DOHH2 (cell line): Measurements from ENCODE around the gene EXD3.

ENCODE experiments used
- H3F3A ChIP-seq: fragments of 200-600 bp; sonication (generic), shearing (Covaris generic); 2 replicates; pipeline ENCODE4 v1.6.0; 2016; ENCODE audit warnings: antibody characterized with exemption, mild to moderate bottlenecking; ENCODE audit not compliant: control insufficient read depth, insufficient read depth
- H3K27ac ChIP-seq: fragments of 200-600 bp; sonication (generic); 2 replicates; pipeline ENCODE4 v1.5.1; 2014; ENCODE audit warnings: low read depth, mild to moderate bottlenecking, low read length, moderate library complexity
- H3K27me3 ChIP-seq: fragments of 200-600 bp; sonication (generic); 2 replicates; pipeline ENCODE4 v1.6.1; 2014; ENCODE audit warnings: mild to moderate bottlenecking, low read length, mixed read lengths; ENCODE audit not compliant: control insufficient read depth
- H3K36me3 ChIP-seq: fragments of 200-600 bp; sonication (generic); 2 replicates; pipeline ENCODE4 v1.6.1; 2014; ENCODE audit warnings: mild to moderate bottlenecking, low read length, moderate library complexity, mixed read lengths; ENCODE audit not compliant: control insufficient read depth
- H3K4me1 ChIP-seq: fragments of 200-600 bp; sonication (generic); 2 replicates; pipeline ENCODE4 v1.6.1; 2014; ENCODE audit warnings: mild to moderate bottlenecking, low read length, mixed read lengths; ENCODE audit not compliant: control insufficient read depth
- H3K4me2 ChIP-seq: fragments of 200-600 bp; sonication (generic); 2 replicates; pipeline ENCODE4 v1.6.0; 2014; ENCODE audit warnings: mild to moderate bottlenecking, low read length, moderate library complexity
- H3K4me3 ChIP-seq: fragments of 200-600 bp; sonication (generic); 2 replicates; pipeline ENCODE4 v1.5.1; 2014; ENCODE audit warnings: mild to moderate bottlenecking, low read length, mixed read lengths
- H3K79me2 ChIP-seq: fragments of 200-600 bp; sonication (generic); 2 replicates; pipeline ENCODE4 v1.6.1; 2014; ENCODE audit warnings: mild to moderate bottlenecking, low read length, mixed read lengths; ENCODE audit not compliant: control insufficient read depth
- H3K9me2 ChIP-seq: fragments of 200-600 bp; sonication (generic); replicated peaks from 2 replicates; pipeline ENCODE4 v1.6.1; 2014; ENCODE audit warnings: mild to moderate bottlenecking, low read length, mixed read lengths; ENCODE audit not compliant: control insufficient read depth
- H3K9me3 ChIP-seq: fragments of 200-600 bp; sonication (generic); 2 replicates; pipeline ENCODE4 v1.6.1; 2014; ENCODE audit warnings: antibody characterized with exemption, low read length, mixed read lengths; ENCODE audit not compliant: control insufficient read depth, insufficient read depth
- H4K20me1 ChIP-seq: fragments of 200-600 bp; sonication (generic); 2 replicates; pipeline ENCODE4 v1.6.0; 2014; ENCODE audit warnings: low read depth, mild to moderate bottlenecking, antibody characterized with exemption, low read length, moderate library complexity; ENCODE audit not compliant: control insufficient read depth, insufficient read depth
- CTCF ChIP-seq: fragments of 200-600 bp; sonication (generic); IDR thresholded peaks from one replicate; pipeline ENCODE4 v1.5.1; 2014; ENCODE audit warnings: antibody characterized with exemption, mild to moderate bottlenecking, low read depth, low read length; ENCODE audit not compliant: poor library complexity, severe bottlenecking
- EZH2phosphoT487 ChIP-seq: fragments of 200-600 bp; sonication (generic); IDR thresholded peaks from 2 replicates; pipeline ENCODE4 v1.6.1; 2017; ENCODE audit warnings: borderline replicate concordance, mild to moderate bottlenecking, antibody characterized with exemption, low read length, moderate library complexity, mixed read lengths

The EXD3 gene

GRCh38 chr9:137426018-137426681 is 3.2 kb upstream of the EXD3 start:
- Histone ChIP-seq H4K20me1 (no peaks in the 10 kb centered on the region), H3K27me3 (no peaks in the 10 kb centered on the region), H3K27ac (peak overlapping the region; percentile 94), H3K4me1 (peaks cover 82% of the 10 kb centered on the region), H3K9me2 (no peaks in the 10 kb centered on the region), H3K36me3 (peaks cover 9% of the 10 kb centered on the region), H3K9me3 (no peaks in the 10 kb centered on the region), H3K79me2 (peaks cover 31% of the 10 kb centered on the region), H3K4me2 (peak overlapping the region; percentile 83), H3F3A (peaks cover 28% of the 10 kb centered on the region), H3K4me3 (no peak overlapping the region; the same call in 1 of the 2 replicates)
- TF ChIP-seq CTCF (no peak), EZH2phosphoT487 (no peak)

GRCh38 chr9:137423514-137424291 is 741 bp upstream of the EXD3 start:
- peak overlapping the region; percentile 94 for H3K27ac ChIP-seq
- TF ChIP-seq EZH2phosphoT487 (no peak), CTCF (no peak)
- H3K4me2 ChIP-seq, result peak overlapping the region; percentile 83

GRCh38 chr9:137421838-137422603 is 941 bp downstream of the EXD3 start:
- TF ChIP-seq CTCF (no peak), EZH2phosphoT487 (no peak)
- peaks cover 59% of the 10 kb centered on the region for H3K79me2 ChIP-seq
- peak overlapping the region; percentile 90 for H3K4me2 ChIP-seq
- no peaks in the 10 kb centered on the region for H4K20me1 ChIP-seq
- H3F3A ChIP-seq, result peaks cover 24% of the 10 kb centered on the region
- H3K9me3 ChIP-seq, result no peaks in the 10 kb centered on the region
- H3K4me1 ChIP-seq, result peaks cover 42% of the 10 kb centered on the region
- no peaks in the 10 kb centered on the region for H3K27me3 ChIP-seq
- H3K4me3 ChIP-seq, result peak overlapping the region; percentile 96
- H3K36me3 ChIP-seq, result peaks cover 7% of the 10 kb centered on the region
- H3K27ac ChIP-seq, result peak overlapping the region; percentile 40
- H3K9me2 ChIP-seq, result no peaks in the 10 kb centered on the region

More at GRCh38 chr9:137423514-137424291, 741 bp upstream of the EXD3 start:
- peaks cover 9% of the 10 kb centered on the region for H3K36me3 ChIP-seq
- H3K79me2 ChIP-seq, result peaks cover 49% of the 10 kb centered on the region
- no peaks in the 10 kb centered on the region for H3K9me2 ChIP-seq
- H4K20me1 ChIP-seq, result no peaks in the 10 kb centered on the region
- H3F3A ChIP-seq, result peaks cover 28% of the 10 kb centered on the region
- no peaks in the 10 kb centered on the region for H3K27me3 ChIP-seq
- H3K4me3 ChIP-seq, result peak overlapping the region; percentile 83
- peaks cover 58% of the 10 kb centered on the region for H3K4me1 ChIP-seq
- no peaks in the 10 kb centered on the region for H3K9me3 ChIP-seq
